Measurements from ENCODE around the gene MFNG. TPM values are rescaled to one million over a fixed set of nuclear protein-coding genes. Genes with fewer than 3 reads are reported as not detected.
A peak's percentile ranks its signal among the peaks of the same experiment; 100 is the strongest.

Gene MFNG
- total RNA-seq, 1 donor from 2014 or later: 0.82 TPM

DNA sequence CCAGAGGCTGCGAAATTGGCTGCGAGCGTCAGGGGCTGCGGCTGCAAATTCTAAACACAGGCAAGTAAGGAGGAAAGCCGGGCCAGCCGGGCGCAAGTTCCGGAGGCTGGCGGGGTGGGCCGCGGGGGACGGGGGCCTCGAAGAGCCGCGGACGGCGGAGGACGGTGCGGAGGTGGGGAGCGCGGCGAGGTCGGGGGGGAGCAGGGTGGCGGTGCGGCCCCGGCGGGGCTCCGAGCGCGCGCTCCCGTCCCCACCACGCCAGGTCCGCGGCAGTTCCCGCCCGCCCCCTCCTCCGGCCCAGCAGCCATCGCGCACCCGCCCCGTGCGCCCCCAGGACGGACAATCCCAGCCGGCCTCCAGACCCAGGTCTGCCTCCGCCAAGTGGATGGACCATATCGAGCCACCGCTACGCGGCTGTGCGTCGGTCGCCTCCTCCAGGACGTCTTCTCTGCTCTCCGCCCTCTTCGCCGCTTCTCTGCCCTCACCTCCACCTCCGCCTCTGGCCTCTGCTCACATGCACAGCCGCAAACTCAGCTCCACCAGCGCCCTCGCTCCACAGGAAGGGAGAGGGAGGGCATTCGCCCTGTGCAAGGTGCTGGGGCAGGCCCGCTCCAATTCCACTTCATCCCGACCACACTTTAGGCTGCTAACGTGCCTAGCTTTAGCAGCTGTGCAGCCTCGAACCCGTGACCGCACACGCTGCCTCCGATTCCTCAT is 66.1 kb downstream of the MFNG start:
- Mint-ChIP-seq H3K27me3 (peaks cover 77% of the 10 kb centered on the region), H3K36me3 (no peaks in the 10 kb centered on the region), H3K9me3 (no peaks in the 10 kb centered on the region), H3K4me3 (peak overlapping the region; percentile 85), H3K27ac (no peak overlapping the region), H3K4me1 (ENCODE audit: unreplicated experiment) (peaks cover 18% of the 10 kb centered on the region)
- TF ChIP-seq, protein P1, sequence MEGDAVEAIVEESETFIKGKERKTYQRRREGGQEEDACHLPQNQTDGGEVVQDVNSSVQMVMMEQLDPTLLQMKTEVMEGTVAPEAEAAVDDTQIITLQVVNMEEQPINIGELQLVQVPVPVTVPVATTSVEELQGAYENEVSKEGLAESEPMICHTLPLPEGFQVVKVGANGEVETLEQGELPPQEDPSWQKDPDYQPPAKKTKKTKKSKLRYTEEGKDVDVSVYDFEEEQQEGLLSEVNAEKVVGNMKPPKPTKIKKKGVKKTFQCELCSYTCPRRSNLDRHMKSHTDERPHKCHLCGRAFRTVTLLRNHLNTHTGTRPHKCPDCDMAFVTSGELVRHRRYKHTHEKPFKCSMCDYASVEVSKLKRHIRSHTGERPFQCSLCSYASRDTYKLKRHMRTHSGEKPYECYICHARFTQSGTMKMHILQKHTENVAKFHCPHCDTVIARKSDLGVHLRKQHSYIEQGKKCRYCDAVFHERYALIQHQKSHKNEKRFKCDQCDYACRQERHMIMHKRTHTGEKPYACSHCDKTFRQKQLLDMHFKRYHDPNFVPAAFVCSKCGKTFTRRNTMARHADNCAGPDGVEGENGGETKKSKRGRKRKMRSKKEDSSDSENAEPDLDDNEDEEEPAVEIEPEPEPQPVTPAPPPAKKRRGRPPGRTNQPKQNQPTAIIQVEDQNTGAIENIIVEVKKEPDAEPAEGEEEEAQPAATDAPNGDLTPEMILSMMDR (conservative IDR thresholded peaks at IDR 0.05): peak; percentile 5
- DNase-seq (ENCODE audit: extremely low spot score, unreplicated experiment): no peak

DNA sequence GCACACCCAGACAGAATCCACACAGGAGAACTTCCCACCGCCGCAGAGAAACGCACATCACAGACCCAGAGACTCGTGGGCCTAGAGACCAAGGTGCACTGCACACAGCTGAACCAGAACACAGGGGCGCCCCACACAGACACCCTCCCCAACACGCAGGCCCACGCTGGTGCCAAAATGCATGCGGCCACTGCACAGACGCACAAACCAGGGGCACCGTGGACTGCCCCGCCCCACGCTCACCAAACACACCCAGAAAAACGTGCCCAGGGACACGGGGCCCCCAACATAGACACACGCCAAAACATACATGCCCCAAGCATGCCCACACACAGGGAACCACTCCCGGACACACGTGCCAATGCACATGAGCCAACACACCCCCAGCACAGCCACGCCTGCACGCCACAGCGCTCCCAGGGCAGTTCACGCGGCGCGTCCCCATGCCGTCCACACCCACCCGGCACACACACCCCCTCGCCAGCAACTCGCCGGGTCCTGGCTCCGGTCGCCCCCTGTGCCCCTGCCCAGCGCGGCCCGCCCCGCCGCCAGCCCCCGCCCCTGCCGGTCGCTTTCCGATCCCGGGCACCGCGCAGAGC is 66.7 kb downstream of the MFNG start:
- DNase-seq (ENCODE audit: extremely low spot score, unreplicated experiment): no peak
- TF ChIP-seq, protein P1 (conservative IDR thresholded peaks at IDR 0.05): peak; percentile 5
- Mint-ChIP-seq H3K27me3 (peaks cover 72% of the 10 kb centered on the region), H3K36me3 (no peaks in the 10 kb centered on the region), H3K4me1 (ENCODE audit: unreplicated experiment) (peaks cover 18% of the 10 kb centered on the region), H3K27ac (peak overlapping the region; percentile 11), H3K4me3 (peak overlapping the region; percentile 81), H3K9me3 (no peaks in the 10 kb centered on the region)

Other genes starting within 250 kb of the MFNG start
- gene RAC2, start 242.1 kb downstream of the MFNG start, total RNA-seq (ENCODE audit: low replicate concordance): 0.24 and 1.2 TPM in 2 replicates
- gene CYTH4, start 203.9 kb downstream of the MFNG start, total RNA-seq (ENCODE audit: low replicate concordance): not detected in 2 replicates
- gene ELFN2, start 58.9 kb downstream of the MFNG start, total RNA-seq (ENCODE audit: low replicate concordance): 0.53 and 1.3 TPM in 2 replicates
- 9.9 and 14.8 TPM in 2 replicates for gene CARD10, start 33.0 kb upstream of the MFNG start, total RNA-seq (ENCODE audit: low replicate concordance)
- 20.5 and 30.4 TPM in 2 replicates for gene CDC42EP1, start 74.1 kb upstream of the MFNG start, total RNA-seq (ENCODE audit: low replicate concordance)
- gene LGALS2, start 93.7 kb upstream of the MFNG start, total RNA-seq (ENCODE audit: low replicate concordance): 2.6 and 8.7 TPM in 2 replicates
- 71.8 and 80.2 TPM in 2 replicates for gene GGA1, start 122.5 kb upstream of the MFNG start, total RNA-seq (ENCODE audit: low replicate concordance)
- 30.0 and 31.1 TPM in 2 replicates for gene SH3BP1, start 153.3 kb upstream of the MFNG start, total RNA-seq (ENCODE audit: low replicate concordance)
- gene PDXP, start 172.3 kb upstream of the MFNG start, total RNA-seq (ENCODE audit: low replicate concordance): 15.6 and 30.2 TPM in 2 replicates
- 1.8 and 235 TPM in 2 replicates for gene LGALS1, start 189.3 kb upstream of the MFNG start, total RNA-seq (ENCODE audit: low replicate concordance)
- gene NOL12, start 200.0 kb upstream of the MFNG start, total RNA-seq (ENCODE audit: low replicate concordance): 18.5 and 23.9 TPM in 2 replicates
- gene TRIOBP, start 210.7 kb upstream of the MFNG start, total RNA-seq (ENCODE audit: low replicate concordance): 42.9 and 47.0 TPM in 2 replicates

Data from type B pancreatic cell (in vitro differentiated cells).